H9 (cell line): ENCODE measurements around the gene RFX8. TPM values are rescaled to one million over a fixed set of nuclear protein-coding genes. Genes with fewer than 3 reads are reported as not detected.

ENCODE experiments used
- DNase-seq: peaks from one replicate; pipeline ENCODE4 v3.0.0-alpha.2; 2017
- H2AFZ ChIP-seq: one replicate; pipeline ENCODE4 v1.6.1; 2013; ENCODE audit warnings: mild to moderate bottlenecking, low read length, control low read depth, moderate library complexity
- H2AK5ac ChIP-seq: 2 replicates; pipeline ENCODE4 v1.6.1; 2013; ENCODE audit warnings: low read length, control low read depth, mixed read lengths; ENCODE audit not compliant: insufficient read length
- H2BK120ac ChIP-seq: one replicate; pipeline ENCODE4 v1.6.1; 2013; ENCODE audit warnings: low read depth, mild to moderate bottlenecking, low read length, control low read depth, inconsistent platforms; ENCODE audit not compliant: poor library complexity, severe bottlenecking
- H2BK12ac ChIP-seq: 2 replicates; pipeline ENCODE4 v1.6.1; 2013; ENCODE audit warnings: low read length, control low read depth, mixed read lengths, low read depth; ENCODE audit not compliant: insufficient read length
- H2BK15ac ChIP-seq: 2 replicates; pipeline ENCODE4 v1.6.1; 2013; ENCODE audit warnings: low read depth, low read length, control low read depth
- H2BK20ac ChIP-seq: one replicate; pipeline ENCODE4 v1.6.1; 2013; ENCODE audit warnings: low read depth, mild to moderate bottlenecking, low read length, control low read depth, inconsistent platforms; ENCODE audit not compliant: poor library complexity, severe bottlenecking
- H2BK5ac ChIP-seq: 2 replicates; pipeline ENCODE4 v1.6.1; 2013; ENCODE audit warnings: low read length, control low read depth, mixed read lengths; ENCODE audit not compliant: insufficient read length
- H3K14ac ChIP-seq: 2 replicates; pipeline ENCODE4 v1.6.1; 2013; ENCODE audit warnings: low read length, control low read depth; ENCODE audit not compliant: insufficient read depth
- H3K18ac ChIP-seq: 2 replicates; pipeline ENCODE4 v1.6.1; 2013; ENCODE audit warnings: low read depth, mild to moderate bottlenecking, mixed read lengths, low read length, control low read depth; ENCODE audit not compliant: insufficient read length
- H3K23ac ChIP-seq: 2 replicates; pipeline ENCODE4 v1.6.1; 2013; ENCODE audit warnings: low read length, control low read depth, mixed read lengths, low read depth; ENCODE audit not compliant: insufficient read length
- H3K23me2 ChIP-seq: 2 replicates; pipeline ENCODE4 v1.6.1; 2013; ENCODE audit warnings: low read depth, mild to moderate bottlenecking, mixed read lengths, low read length, control low read depth; ENCODE audit not compliant: insufficient read length, poor library complexity, severe bottlenecking
- H3K27ac ChIP-seq: 2 replicates; pipeline ENCODE4 v1.5.1; 2013; ENCODE audit warnings: low read length, control low read depth, mixed read lengths, low read depth; ENCODE audit not compliant: insufficient read length
- H3K27me3 ChIP-seq: 2 replicates; pipeline ENCODE4 v1.6.1; 2013; ENCODE audit warnings: low read length, control low read depth, inconsistent platforms; ENCODE audit not compliant: insufficient read depth
- H3K4ac ChIP-seq: 2 replicates; pipeline ENCODE4 v1.6.1; 2013; ENCODE audit warnings: low read depth, mild to moderate bottlenecking, control low read depth, inconsistent platforms, low read length, moderate library complexity
- H3K4me1 ChIP-seq: 2 replicates; pipeline ENCODE4 v1.6.1; 2013; ENCODE audit warnings: low read length, control low read depth, inconsistent platforms; ENCODE audit not compliant: insufficient read depth
- H3K4me2 ChIP-seq: 2 replicates; pipeline ENCODE4 v1.6.1; 2013; ENCODE audit warnings: low read length, control low read depth, mixed read lengths; ENCODE audit not compliant: insufficient read length, insufficient read depth
- H3K56ac ChIP-seq: 2 replicates; pipeline ENCODE4 v1.6.1; 2013; ENCODE audit warnings: low read depth, mild to moderate bottlenecking, mixed read lengths, low read length, control low read depth; ENCODE audit not compliant: insufficient read length
- H3K79me1 ChIP-seq: 2 replicates; pipeline ENCODE4 v1.6.1; 2013; ENCODE audit warnings: low read depth, mild to moderate bottlenecking, moderate library complexity, low read length, control low read depth, inconsistent platforms; ENCODE audit not compliant: insufficient read depth, poor library complexity, severe bottlenecking
- H3K79me2 ChIP-seq: 2 replicates; pipeline ENCODE4 v1.6.1; 2013; ENCODE audit warnings: low read length, control low read depth, inconsistent platforms; ENCODE audit not compliant: insufficient read depth
- H3K9ac ChIP-seq: 2 replicates; pipeline ENCODE4 v1.6.1; 2013; ENCODE audit warnings: low read length, control low read depth, mixed read lengths; ENCODE audit not compliant: insufficient read length; ENCODE audit errors: extremely low read depth
- H3K9me3 ChIP-seq: one replicate; pipeline ENCODE4 v1.6.1; 2013; ENCODE audit warnings: low read depth, low read length, inconsistent platforms; ENCODE audit not compliant: control insufficient read depth
- H3T11ph ChIP-seq: one replicate; pipeline ENCODE4 v1.6.1; 2013; ENCODE audit warnings: mild to moderate bottlenecking, low read length, control low read depth, inconsistent platforms
- H4K20me1 ChIP-seq: one replicate; pipeline ENCODE4 v1.6.1; 2013; ENCODE audit not compliant: control insufficient read depth, insufficient read length, insufficient read depth
- H4K5ac ChIP-seq: 2 replicates; pipeline ENCODE4 v1.6.1; 2013; ENCODE audit warnings: low read depth, mild to moderate bottlenecking, mixed read lengths, low read length, control low read depth; ENCODE audit not compliant: insufficient read length
- H4K8ac ChIP-seq: replicated peaks from 2 replicates; pipeline ENCODE4 v1.6.1; 2013; ENCODE audit warnings: low read length, control low read depth, mixed read lengths, low read depth; ENCODE audit not compliant: insufficient read length
- H4K91ac ChIP-seq: 2 replicates; pipeline ENCODE4 v1.6.1; 2013; ENCODE audit warnings: low read depth, mild to moderate bottlenecking, moderate library complexity, mixed read lengths, low read length, control low read depth; ENCODE audit not compliant: insufficient read length
- H3K27ac Mint-ChIP-seq, 3 experiments: 2 replicates in 2 of 3; 3 replicates in 1 of 3; pipeline ENCODE4 v1.8.0; 2020 to 2021; ENCODE audit warnings: mixed read lengths in 3 of 3, mild to moderate bottlenecking in 1 of 3, moderate library complexity in 1 of 3
- H3K27me3 Mint-ChIP-seq: 2 replicates; pipeline ENCODE4 v1.8.0; 2021; ENCODE audit warnings: low read depth, mild to moderate bottlenecking, moderate library complexity, mixed read lengths
- H3K36me3 Mint-ChIP-seq, 3 experiments: 2 replicates in 2 of 3; 3 replicates in 1 of 3; pipeline ENCODE4 v1.8.0; 2020 to 2021; ENCODE audit warnings: low read depth in 3 of 3, mixed read lengths in 3 of 3; ENCODE audit not compliant: insufficient read depth in 1 of 3
- H3K4me1 Mint-ChIP-seq, 2 experiments: 2 replicates each; pipeline ENCODE4 v1.8.0; 2020; ENCODE audit warnings: mixed read lengths in 2 of 2
- H3K4me3 Mint-ChIP-seq, 2 experiments: 2 replicates in 1 of 2; 3 replicates in 1 of 2; pipeline ENCODE4 v1.8.0; 2020 to 2021; ENCODE audit warnings: mild to moderate bottlenecking in 2 of 2, mixed read lengths in 2 of 2, moderate library complexity in 1 of 2
- H3K9me3 Mint-ChIP-seq, 2 experiments: 2 replicates in 1 of 2; 3 replicates in 1 of 2; pipeline ENCODE4 v1.8.0; 2020; ENCODE audit warnings: mild to moderate bottlenecking in 2 of 2, mixed read lengths in 2 of 2, moderate library complexity in 1 of 2
- CTCF ChIP-seq: fragments of 200-600 bp; sonication (generic); conservative IDR thresholded peaks from 3 replicates; pipeline ENCODE4 v1.8.0; 2021; ENCODE audit warnings: antibody characterized with exemption, mild to moderate bottlenecking
- WGBS: extraction: QIAGEN DNeasy Blood & Tissue Kit; methylation state at CpG from one replicate; pipeline ENCODE4 v1.1.7; 2013; ENCODE audit warnings: missing lambda C conversion rate, low lambda C conversion rate, mixed read lengths; ENCODE audit not compliant: insufficient read length; ENCODE audit errors: extremely low coverage; 5-methylcytosine and 5-hydroxymethylcytosine counted together
- total RNA-seq: library from RNA; stranded (reverse); gene quantifications from 2 replicates; pipeline ENCODE4 v1.2.1, GENCODE V29; 2021

Gene RFX8
- total RNA-seq, 1 experiment from 2014 or later = 0.22 TPM

DNA sequence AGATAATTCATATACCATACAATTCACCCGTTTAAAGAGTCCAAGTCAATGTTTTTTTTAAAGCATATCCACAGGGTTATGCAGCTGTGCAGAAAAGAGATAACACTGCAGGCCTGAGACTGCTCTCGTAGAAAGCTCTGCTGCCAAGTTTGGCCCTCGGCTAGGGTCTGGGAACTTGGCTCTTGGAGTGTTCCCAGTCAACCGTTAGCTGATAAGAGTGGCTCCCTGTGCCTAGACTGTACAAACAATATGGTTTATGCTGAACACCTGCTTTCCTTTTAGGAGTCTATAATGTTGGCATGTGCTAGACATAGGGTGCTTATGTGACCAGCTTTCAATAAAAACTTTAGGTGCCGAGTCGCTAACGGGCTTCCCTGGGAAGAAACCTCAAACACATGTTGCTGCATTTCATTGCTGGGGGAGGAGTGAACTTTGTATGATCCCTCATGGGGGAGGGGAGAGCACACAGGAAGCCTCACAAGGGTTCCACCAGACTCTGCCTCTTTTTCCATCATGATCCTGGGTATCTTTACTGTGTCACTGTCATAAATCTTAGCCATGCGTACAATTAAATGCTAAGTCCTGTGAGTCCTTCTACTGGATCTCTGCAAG, 34.7 kb downstream of the RFX8 start:
- Histone ChIP-seq H4K5ac (no peak overlapping the region), H3K4me2 (no peak overlapping the region), H2BK5ac (no peak overlapping the region), H3K23ac (no peak overlapping the region), H3K23me2 (no peaks in the 10 kb centered on the region), H3K14ac (no peak overlapping the region), H2BK20ac (no peak overlapping the region), H3K4ac (no peak overlapping the region), H3K79me1 (no peaks in the 10 kb centered on the region), H3T11ph (no peak overlapping the region), H3K9me3 (no peaks in the 10 kb centered on the region), H3K9ac (no peak overlapping the region), H3K18ac (no peak overlapping the region), H3K27me3 (no peaks in the 10 kb centered on the region), H3K4me1 (0 out of 2 replicates have a peak, but pooled peaks cover 4% of the 10 kb centered on the region), H2BK12ac (no peak overlapping the region), H3K27ac (no peak overlapping the region), H3K79me2 (no peaks in the 10 kb centered on the region), H2AK5ac (no peak overlapping the region), H4K91ac (no peak overlapping the region), H4K20me1 (no peaks in the 10 kb centered on the region), H4K8ac (no peak overlapping the region), H2BK120ac (no peak overlapping the region), H2AFZ (no peak overlapping the region), H3K56ac (no peak overlapping the region), H2BK15ac (no peak overlapping the region)
- Mint-ChIP-seq H3K4me3 (no peak overlapping the region), H3K27ac (no peak overlapping the region; a peak in 1 of 7 replicates), H3K4me1 (peaks cover 8 to 9% of the 10 kb centered on the region in 2 experiments), H3K36me3 (peaks cover 0 to 3% (median 0%) of the 10 kb centered on the region in 3 experiments; a peak in 3 of 7 replicates), H3K9me3 (peaks cover 0 to 3% of the 10 kb centered on the region in 2 experiments; a peak in 2 of 5 replicates), H3K27me3 (peaks cover 2% of the 10 kb centered on the region; the same call in 1 of the 2 replicates)
- DNase-seq = no peak
- WGBS = no CpG with 5 or more reads among the region's 8 CpGs
- TF ChIP-seq CTCF = no peak
